GM19452 (cell line): ENCODE measurements around the gene CHMP1B.

ENCODE experiments used
- ATAC-seq: cut with Tn5 transposase; IDR thresholded peaks from one replicate; pipeline ENCODE4 v1.9.1; 2021; ENCODE audit not compliant: unreplicated experiment

Gene CHMP1B

GRCh38 chr18:11901826-11902438, 50.7 kb downstream of the CHMP1B start:
- no peak for ATAC-seq

- no peak for ATAC-seq
Measured at GRCh38 chr18:11902522-11903292, 51.5 kb downstream of the CHMP1B start.
